Gastroesophageal sphincter (tissue), 2 donors: ENCODE measurements around the gene HOXC12.

Experiments
- EP300 ChIP-seq: sonication (generic); formaldehyde crosslinking; IDR thresholded peaks from one replicate; pipeline ENCODE4 v1.6.1; 2017; ENCODE audit warnings: antibody characterized with exemption, mild to moderate bottlenecking
- POLR2AphosphoS5 ChIP-seq: sonication (generic); formaldehyde crosslinking; IDR thresholded peaks from one replicate; pipeline ENCODE4 v1.6.1; 2017; ENCODE audit warnings: antibody characterized with exemption

DNA sequence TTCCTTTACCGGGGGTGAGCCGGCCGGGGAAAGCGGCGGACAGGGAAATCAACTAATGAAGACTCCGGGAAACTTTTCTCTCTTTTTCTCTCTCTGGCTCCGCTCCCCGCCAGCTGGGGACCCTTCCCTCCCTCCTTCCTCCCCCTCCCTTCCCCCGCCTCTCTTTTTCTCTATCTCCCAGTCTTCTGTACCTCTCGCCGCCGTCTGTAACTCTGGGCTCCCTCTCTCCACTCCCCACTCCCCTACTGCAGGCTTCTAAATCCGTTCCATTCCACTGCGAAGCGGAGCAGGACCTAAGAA lies 11.3 kb downstream of the HOXC12 start:
- no peak for TF ChIP-seq POLR2AphosphoS5
- no peak for TF ChIP-seq EP300
